H7 (cell line): ENCODE measurements around the gene CHRNB1. TPM values are rescaled to one million over a fixed set of nuclear protein-coding genes. Genes with fewer than 3 reads are reported as not detected.

Source experiments
- DNase-seq: peaks from one replicate; pipeline ENCODE4 v3.0.0; 2012
- H3K27me3 ChIP-seq: 2 replicates; pipeline ENCODE4 v1.6.0; 2011; ENCODE audit warnings: mild to moderate bottlenecking, low read length; ENCODE audit not compliant: control insufficient read depth, insufficient read depth
- H3K36me3 ChIP-seq: replicated peaks from 2 replicates; pipeline ENCODE4 v1.5.1; 2011; ENCODE audit warnings: low read length; ENCODE audit not compliant: control insufficient read depth, insufficient read depth
- H3K4me3 ChIP-seq: 2 replicates; pipeline ENCODE4 v1.5.1; 2011; ENCODE audit warnings: low read depth, mild to moderate bottlenecking, control low read depth, low read length, moderate library complexity; ENCODE audit not compliant: insufficient read depth
- total RNA-seq: library from RNA; depleted of rRNA; stranded (reverse); fragments of >200 nt; shearing (Covaris generic); gene quantifications from 2 replicates; pipeline ENCODE4 v1.2.3, GENCODE V29; 2014

Gene CHRNB1
- total RNA-seq, 1 experiment from 2014 or later: 6.8 TPM

GRCh38 chr17:7408863-7409262 lies 36.0 kb upstream of the CHRNB1 start:
- peak overlapping the region; percentile 36; the same call in 1 of the 2 replicates for H3K4me3 ChIP-seq
- peaks cover 9% of the 10 kb centered on the region for H3K36me3 ChIP-seq
- H3K27me3 ChIP-seq: peaks cover 11% of the 10 kb centered on the region
- no peak for DNase-seq

- H3K36me3 ChIP-seq: peaks cover 9% of the 10 kb centered on the region
- no peak for DNase-seq
- peaks cover 11% of the 10 kb centered on the region for H3K27me3 ChIP-seq
- H3K4me3 ChIP-seq: no peak overlapping the region
Observed at GRCh38 chr17:7409716-7410115, 35.1 kb upstream of the CHRNB1 start.

DNA sequence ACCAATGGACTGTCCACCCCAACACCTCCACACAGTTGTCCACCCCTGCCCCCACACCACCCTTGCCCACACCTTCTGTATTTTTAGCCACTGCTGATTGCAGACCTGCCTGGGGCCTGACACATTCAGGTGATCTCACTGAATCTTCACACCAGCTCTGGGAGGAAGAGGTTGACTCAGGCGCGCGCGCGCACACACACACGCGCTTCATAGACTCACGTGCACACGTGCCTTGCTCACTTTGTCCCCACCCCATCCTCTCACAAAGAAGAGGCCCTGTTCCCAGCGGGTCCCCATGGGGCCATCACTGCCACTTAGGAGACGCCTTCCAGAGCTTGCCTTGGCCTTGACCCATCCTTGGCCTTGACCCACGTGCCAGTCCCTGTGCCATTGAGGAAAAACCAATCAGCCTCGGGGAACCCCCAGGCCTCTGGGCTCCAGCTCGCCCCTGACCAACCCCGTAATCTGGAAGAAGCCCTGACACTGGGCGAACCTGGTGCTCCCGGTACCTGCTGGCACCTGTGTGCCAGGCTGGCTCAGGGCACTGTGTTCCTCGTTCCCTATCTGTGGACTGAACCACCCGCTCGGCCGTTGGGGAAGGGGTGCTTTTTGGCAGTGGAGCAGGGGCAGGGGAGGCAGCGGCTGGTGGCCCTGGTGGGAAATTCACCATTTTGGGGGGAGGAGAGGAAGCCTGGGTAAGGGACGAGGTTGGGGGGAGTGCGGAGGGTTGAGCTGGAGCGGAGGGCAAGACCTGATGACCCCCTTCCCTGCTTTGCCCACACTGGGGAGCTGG lies 34.0 kb upstream of the CHRNB1 start:
- DNase-seq: no peak
- Histone ChIP-seq H3K4me3 (no peak overlapping the region), H3K27me3 (peaks cover 9% of the 10 kb centered on the region), H3K36me3 (peaks cover 16% of the 10 kb centered on the region)

- Histone ChIP-seq H3K36me3 (peaks cover 16% of the 10 kb centered on the region), H3K4me3 (no peak overlapping the region), H3K27me3 (peaks cover 6% of the 10 kb centered on the region)
- DNase-seq: peak; percentile 53
Observed at GRCh38 chr17:7411427-7411750, 33.5 kb upstream of the CHRNB1 start.

DNA sequence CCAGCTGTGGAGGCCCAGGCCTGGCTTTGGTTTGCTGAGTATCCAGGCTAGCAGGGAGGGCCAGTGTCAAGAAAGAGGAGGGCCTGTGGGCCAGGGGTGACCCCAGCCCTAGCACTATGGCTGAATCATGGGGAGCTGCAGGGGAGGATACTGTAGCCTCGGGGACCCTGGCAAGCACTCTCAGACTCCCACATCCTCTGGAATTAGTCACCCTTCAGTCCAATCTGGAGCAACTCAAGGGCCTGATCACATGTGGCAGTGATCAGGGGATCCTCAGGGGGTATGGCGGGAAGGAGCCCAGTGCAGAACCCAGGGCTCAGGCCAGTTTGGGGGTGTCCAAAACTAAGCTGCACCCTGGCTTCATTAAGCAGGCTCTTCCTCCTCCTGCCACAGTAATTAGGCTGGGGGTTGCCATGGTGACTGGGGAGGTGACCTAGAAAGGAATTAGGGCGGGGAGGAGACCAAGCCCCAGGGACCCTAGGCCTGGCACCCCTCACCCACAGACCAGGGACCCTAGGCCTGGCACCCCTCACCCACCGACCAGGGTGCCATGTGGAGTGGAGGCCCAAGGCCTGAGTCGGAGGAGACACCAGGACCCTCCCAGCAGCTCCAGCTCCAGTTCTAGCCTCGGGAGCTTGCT lies 31.4 kb upstream of the CHRNB1 start:
- no peak for DNase-seq
- Histone ChIP-seq H3K4me3 (no peak overlapping the region), H3K36me3 (peaks cover 16% of the 10 kb centered on the region), H3K27me3 (peaks cover 6% of the 10 kb centered on the region; the same call in 1 of the 2 replicates)

DNA sequence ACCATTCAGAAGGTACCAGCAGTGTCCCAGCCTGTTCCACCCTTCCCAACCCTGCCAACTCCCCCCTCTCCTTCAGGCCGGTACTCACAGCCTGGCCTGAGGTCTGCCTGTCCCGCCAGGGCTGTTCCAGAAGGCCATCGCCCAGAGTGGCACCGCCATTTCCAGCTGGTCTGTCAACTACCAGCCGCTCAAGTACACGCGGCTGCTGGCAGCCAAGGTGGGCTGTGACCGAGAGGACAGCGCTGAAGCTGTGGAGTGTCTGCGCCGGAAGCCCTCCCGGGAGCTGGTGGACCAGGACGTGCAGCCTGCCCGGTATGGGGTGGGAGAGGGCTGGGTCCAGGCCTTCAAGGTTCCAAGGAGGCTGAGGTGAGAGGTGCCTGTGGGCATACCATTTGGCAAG lies 30.0 kb upstream of the CHRNB1 start:
- no peak overlapping the region for H3K4me3 ChIP-seq
- no peak for DNase-seq
- no peaks in the 10 kb centered on the region for H3K27me3 ChIP-seq
- H3K36me3 ChIP-seq: peaks cover 11% of the 10 kb centered on the region

DNA sequence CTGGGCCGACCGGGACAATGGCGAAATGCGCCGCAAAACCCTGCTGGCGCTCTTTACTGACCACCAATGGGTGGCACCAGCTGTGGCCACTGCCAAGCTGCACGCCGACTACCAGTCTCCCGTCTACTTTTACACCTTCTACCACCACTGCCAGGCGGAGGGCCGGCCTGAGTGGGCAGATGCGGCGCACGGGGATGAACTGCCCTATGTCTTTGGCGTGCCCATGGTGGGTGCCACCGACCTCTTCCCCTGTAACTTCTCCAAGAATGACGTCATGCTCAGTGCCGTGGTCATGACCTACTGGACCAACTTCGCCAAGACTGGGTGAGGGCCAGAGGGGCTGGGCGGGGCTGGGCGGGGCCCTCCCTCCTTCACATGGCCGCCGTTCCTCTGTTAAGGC lies 29.1 kb upstream of the CHRNB1 start:
- Histone ChIP-seq H3K36me3 (peaks cover 7% of the 10 kb centered on the region), H3K27me3 (no peaks in the 10 kb centered on the region), H3K4me3 (no peak overlapping the region)
- DNase-seq: no peak

GRCh38 chr17:7416323-7416722 lies 28.5 kb upstream of the CHRNB1 start:
- Histone ChIP-seq H3K27me3 (no peaks in the 10 kb centered on the region), H3K36me3 (peaks cover 7% of the 10 kb centered on the region), H3K4me3 (no peak overlapping the region)
- DNase-seq: no peak

DNA sequence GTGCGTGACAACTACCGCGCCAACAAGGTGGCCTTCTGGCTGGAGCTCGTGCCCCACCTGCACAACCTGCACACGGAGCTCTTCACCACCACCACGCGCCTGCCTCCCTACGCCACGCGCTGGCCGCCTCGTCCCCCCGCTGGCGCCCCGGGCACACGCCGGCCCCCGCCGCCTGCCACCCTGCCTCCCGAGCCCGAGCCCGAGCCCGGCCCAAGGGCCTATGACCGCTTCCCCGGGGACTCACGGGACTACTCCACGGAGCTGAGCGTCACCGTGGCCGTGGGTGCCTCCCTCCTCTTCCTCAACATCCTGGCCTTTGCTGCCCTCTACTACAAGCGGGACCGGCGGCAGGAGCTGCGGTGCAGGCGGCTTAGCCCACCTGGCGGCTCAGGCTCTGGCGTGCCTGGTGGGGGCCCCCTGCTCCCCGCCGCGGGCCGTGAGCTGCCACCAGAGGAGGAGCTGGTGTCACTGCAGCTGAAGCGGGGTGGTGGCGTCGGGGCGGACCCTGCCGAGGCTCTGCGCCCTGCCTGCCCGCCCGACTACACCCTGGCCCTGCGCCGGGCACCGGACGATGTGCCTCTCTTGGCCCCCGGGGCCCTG lies 27.7 kb upstream of the CHRNB1 start:
- no peak overlapping the region for H3K4me3 ChIP-seq
- DNase-seq: no peak
- no peaks in the 10 kb centered on the region for H3K27me3 ChIP-seq
- H3K36me3 ChIP-seq: peaks cover 7% of the 10 kb centered on the region

DNA sequence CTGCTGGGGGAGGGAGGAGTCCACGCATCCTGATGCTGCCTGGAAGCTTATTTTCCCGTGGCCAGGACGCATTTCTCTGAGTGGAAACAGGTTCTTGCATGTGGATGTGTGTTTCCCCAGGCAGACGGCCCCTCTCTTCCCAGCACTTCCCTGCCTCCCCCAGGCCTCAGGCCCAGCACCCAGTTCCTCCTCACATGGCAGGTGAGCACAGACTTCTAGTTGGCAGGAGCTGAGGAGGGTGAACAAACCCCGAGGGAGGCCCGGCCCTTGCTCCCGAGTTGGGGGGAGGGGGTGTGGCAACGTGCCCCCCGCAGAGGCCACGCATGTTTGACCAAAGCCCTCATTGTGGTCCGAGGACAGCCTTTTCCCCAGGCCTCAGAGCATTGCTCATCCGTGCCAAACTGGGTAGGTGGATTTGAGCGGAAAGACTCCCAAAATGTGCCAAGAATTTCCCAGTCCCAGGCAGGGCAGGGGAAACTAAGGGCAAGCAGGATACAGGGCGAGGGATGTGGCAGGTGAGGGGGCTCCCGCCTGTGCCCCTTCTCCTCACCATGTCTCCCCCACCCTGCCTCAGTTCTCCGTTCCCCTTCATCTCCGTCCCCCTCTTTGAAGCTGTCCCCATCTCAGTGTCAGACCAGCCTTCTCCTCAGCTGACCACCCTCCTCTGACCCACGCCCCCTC lies 26.2 kb upstream of the CHRNB1 start:
- Histone ChIP-seq H3K36me3 (peaks cover 7% of the 10 kb centered on the region), H3K4me3 (no peak overlapping the region), H3K27me3 (no peaks in the 10 kb centered on the region)
- DNase-seq: peak; percentile 63

DNA sequence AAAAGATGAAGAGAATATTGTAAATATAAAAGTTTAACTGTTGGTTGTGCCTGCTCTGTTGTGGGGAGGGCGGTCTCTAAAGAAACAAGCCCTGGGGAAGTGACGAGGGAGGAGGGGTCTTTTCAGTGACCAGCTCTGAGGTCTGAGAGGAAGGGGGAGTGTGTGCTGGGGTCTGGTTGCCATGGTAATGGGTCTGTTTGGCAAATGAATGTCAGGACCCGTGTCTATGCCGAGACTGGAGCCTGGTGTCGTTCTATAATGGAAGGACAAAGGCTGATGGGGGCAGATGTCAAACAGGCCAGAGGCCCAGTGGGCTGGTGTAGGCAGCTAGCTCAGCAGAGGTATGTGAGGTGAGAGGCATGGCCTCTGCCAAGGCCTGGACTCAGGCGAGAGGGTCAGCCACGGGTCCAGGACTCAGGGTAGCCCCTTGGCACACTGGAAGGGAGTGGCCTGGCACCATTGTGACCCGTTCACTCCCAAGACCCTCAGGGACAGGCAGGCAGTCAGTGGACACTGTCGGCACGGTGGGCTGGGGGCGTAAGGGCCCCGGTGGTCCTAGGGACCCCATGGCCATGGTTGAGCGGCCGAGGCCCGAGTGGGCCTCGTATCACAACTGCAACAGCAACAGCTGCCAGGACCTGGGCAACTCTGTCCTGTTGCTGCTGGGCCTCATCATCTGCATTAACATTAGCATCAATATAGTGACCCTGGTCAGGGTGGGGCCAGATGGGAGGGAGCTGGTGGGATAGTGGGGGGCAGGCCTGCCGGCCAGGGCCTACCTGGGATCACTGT lies 24.8 kb upstream of the CHRNB1 start, which contains the start of gene SPEM1:
Gene SPEM1, plus strand, starts transcription at position 506 of the 792 bp plus-strand sequence. Its CDS starts 61 bp downstream, at position 567.
- DNase-seq: peak; percentile 74
- Histone ChIP-seq H3K36me3 (peaks cover 6% of the 10 kb centered on the region), H3K4me3 (no peak within 1 kb of the TSS), H3K27me3 (no peaks in the 10 kb centered on the region)

DNA sequence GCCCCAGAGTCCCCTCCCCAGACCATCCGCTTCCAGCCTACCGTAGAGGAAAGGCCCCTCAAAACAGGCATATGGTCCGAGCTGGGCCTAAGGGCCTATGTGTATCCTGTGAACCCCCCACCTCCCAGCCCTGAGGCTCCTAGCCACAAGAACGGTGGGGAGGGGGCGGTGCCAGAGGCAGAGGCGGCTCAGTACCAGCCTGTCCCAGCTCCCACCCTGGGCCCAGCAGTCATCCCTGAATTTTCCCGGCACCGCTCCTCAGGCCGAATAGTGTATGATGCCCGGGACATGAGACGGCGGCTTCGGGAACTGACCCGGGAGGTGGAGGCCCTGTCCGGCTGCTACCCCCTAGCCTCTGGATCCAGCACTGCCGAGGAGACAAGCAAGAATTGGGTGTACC lies 23.7 kb upstream of the CHRNB1 start:
- H3K27me3 ChIP-seq: no peaks in the 10 kb centered on the region
- no peaks in the 10 kb centered on the region; the same call in 1 of the 2 replicates for H3K36me3 ChIP-seq
- no peak overlapping the region for H3K4me3 ChIP-seq

DNA sequence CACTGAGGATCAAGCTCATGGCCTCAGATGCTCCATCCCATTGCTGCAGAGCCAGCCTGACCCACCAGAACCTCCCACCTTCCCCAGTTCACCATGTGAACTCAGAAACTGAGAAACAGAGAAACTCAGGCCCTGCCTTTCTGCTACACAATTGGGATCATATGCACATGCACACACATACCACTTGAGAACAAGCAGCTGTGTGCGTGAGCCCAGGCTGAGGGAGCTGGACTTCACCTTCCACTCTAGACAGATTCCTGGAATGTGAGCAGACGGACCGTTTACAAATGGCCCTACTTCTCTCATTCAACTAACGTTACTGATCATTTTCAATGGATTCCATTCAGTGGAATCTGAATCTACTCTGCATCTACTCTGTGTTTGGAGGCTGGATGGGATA lies 21.2 kb upstream of the CHRNB1 start:
- Histone ChIP-seq H3K36me3 (no peaks in the 10 kb centered on the region), H3K4me3 (no peak overlapping the region), H3K27me3 (no peaks in the 10 kb centered on the region)
- no peak for DNase-seq

More for the DNA sequence above, 23.7 kb upstream of the CHRNB1 start:
- DNase-seq: peak; percentile 53

GRCh38 chr17:7425316-7425715 lies 19.5 kb upstream of the CHRNB1 start, which contains the start of gene SPEM2:
TSS of gene SPEM2 (plus strand) at chr17:7425616. CDS start at chr17:7425689, 73 bp downstream.
- Histone ChIP-seq H3K36me3 (no peaks in the 10 kb centered on the region), H3K27me3 (no peaks in the 10 kb centered on the region), H3K4me3 (no peak within 1 kb of the TSS)
- no peak for DNase-seq
